ENCODE measurements around the gene YIPF6. TPM values are rescaled to one million over a fixed set of nuclear protein-coding genes. Genes with fewer than 3 reads are reported as not detected.
"Not testable (repeated sequence)": the region's sequence is repeated elsewhere in the genome, so short reads cannot be mapped to it uniquely, and the experiment has no call there.

Gene YIPF6
- total and polyA plus RNA-seq, 7 donors: 12.9 to 43.3 (median 30.4) TPM

DNA sequence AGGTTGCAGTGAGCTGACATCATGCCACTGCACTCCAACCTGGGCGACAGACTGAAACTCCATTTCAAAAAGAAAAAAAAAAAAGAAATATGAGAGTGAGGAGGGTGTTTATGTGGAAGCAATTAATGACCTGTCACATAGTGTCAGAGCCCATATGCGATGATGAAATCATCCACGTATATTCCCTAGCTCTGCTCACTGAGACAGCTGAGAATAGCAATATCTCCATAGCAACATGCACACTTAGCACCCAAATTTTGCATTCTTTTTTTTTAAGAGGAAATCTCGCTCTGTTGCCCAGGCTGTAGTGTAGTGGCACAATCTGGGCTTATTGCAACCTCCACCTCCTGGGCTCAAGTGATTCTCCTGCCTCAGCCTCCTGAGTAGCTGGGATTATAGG is 34.1 kb upstream of the YIPF6 start:
- H3K36me3 ChIP-seq (ENCODE audit: insufficient read depth in 1 of 2, low read depth in 1 of 2): no peaks in the 10 kb centered on the region
- no peaks in the 10 kb centered on the region for H3K9me3 ChIP-seq
- DNase-seq (no peak), ATAC-seq (no peak)
- no peak overlapping the region for H3K27ac ChIP-seq
- TF ChIP-seq, protein P1, sequence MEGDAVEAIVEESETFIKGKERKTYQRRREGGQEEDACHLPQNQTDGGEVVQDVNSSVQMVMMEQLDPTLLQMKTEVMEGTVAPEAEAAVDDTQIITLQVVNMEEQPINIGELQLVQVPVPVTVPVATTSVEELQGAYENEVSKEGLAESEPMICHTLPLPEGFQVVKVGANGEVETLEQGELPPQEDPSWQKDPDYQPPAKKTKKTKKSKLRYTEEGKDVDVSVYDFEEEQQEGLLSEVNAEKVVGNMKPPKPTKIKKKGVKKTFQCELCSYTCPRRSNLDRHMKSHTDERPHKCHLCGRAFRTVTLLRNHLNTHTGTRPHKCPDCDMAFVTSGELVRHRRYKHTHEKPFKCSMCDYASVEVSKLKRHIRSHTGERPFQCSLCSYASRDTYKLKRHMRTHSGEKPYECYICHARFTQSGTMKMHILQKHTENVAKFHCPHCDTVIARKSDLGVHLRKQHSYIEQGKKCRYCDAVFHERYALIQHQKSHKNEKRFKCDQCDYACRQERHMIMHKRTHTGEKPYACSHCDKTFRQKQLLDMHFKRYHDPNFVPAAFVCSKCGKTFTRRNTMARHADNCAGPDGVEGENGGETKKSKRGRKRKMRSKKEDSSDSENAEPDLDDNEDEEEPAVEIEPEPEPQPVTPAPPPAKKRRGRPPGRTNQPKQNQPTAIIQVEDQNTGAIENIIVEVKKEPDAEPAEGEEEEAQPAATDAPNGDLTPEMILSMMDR (IDR thresholded peaks at IDR 0.05): no peak
- no peaks in the 10 kb centered on the region for H3K4me1 ChIP-seq
- intact Hi-C loops (cut with DNase I): loop anchor here (5.0 kb wide), 2 partner anchors 33 to 267 kb away; partner anchors contain the start of gene YIPF6 (in 1 of the 2)
- H3K4me3 ChIP-seq: no peak overlapping the region
- H3K27me3 ChIP-seq (ENCODE audit: insufficient read depth in 3 of 3, low read length in 2 of 3): peaks cover 0 to 3% (median 0%) of the 10 kb centered on the region in 3 donors
- 73 to 93% (median 86%) methylated on average over 4 of the region's 4 CpGs for WGBS, 3 donors

DNA sequence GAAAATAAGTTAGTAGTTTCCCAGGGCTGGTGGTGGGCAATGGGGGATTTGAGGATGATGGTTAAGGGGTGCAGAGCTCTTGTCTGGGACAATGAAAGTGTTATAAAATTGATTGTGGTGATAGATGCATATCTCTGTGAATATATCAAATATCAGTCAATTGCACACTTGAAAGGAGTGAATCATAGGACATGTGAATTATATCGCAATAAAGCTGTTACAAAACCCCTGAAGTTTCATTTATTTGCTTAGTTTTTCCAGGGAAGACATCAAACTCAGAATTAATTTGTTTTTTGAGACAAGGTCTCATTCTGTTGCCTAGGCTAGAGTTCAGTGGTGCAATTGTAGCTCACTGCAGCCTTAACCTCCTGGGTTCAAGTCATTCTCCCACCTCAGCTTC is 17.9 kb upstream of the YIPF6 start:
- DNase-seq (no peak), ATAC-seq (no peak)
- Histone ChIP-seq H3K36me3 (ENCODE audit: insufficient read depth in 1 of 2, low read depth in 1 of 2) (no peaks in the 10 kb centered on the region), H3K27ac (no peak overlapping the region), H3K4me1 (no peaks in the 10 kb centered on the region), H3K27me3 (ENCODE audit: insufficient read depth in 3 of 3, low read length in 2 of 3) (peaks cover 0 to 4% (median 0%) of the 10 kb centered on the region in 3 donors), H3K9me3 (no peaks in the 10 kb centered on the region), H3K4me3 (no peak overlapping the region)
- TF ChIP-seq, protein P1 (IDR thresholded peaks at IDR 0.05): no peak
- 89 to 93% (median 93%) methylated on average over 1 of the region's 1 CpG for WGBS, 3 donors
- intact Hi-C loops (cut with DNase I): no loop called here

DNA sequence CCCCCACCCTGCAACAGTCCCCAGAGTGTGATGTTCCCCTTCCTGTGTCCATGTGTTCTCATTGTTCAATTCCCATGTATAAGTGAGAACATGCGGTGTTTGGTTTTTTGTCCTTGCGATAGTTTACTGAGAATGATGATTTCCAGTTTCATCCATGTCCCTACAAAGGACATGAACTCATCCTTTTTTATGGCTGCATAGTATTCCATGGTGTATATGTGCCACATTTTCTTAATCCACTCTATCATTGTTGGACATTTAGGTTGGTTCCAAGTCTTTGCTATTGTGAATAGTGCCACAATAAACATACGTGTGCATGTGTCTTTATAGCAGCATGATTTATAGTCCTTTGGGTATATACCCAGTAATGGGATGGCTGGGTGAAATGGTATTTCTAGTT is 12.7 kb upstream of the YIPF6 start:
- ATAC-seq; intact Hi-C loops (cut with DNase I): not testable (repeated sequence)

DNA sequence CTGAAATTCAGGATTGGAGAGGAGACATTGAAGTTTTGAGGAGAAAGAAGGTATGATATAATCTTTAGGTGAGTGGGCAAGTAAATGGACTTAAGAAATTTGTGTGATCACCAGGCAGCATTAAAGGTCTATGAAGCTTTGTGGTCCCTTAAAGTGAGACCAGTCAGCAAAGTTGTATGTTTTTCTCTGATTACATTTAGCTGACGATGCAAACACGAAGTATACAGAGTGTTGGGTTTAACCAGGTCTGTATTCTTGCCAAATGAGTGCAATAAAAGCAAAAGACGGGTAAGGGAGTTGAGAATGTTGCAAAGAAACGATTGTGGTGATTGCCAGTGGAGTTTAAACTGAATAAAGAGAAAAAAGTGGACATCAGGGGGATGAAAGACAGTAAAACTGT is 11.6 kb upstream of the YIPF6 start:
- Histone ChIP-seq H3K36me3 (ENCODE audit: insufficient read depth in 1 of 2, low read depth in 1 of 2) (no peaks in the 10 kb centered on the region), H3K27ac (no peak overlapping the region), H3K4me1 (no peaks in the 10 kb centered on the region), H3K4me3 (no peak overlapping the region), H3K9me3 (no peaks in the 10 kb centered on the region), H3K27me3 (ENCODE audit: insufficient read depth in 3 of 3, low read length in 2 of 3) (peaks cover 0 to 4% (median 0%) of the 10 kb centered on the region in 3 donors)
- ATAC-seq (no peak), DNase-seq (no peak)
- TF ChIP-seq, protein P1 (IDR thresholded peaks at IDR 0.05): no peak
- WGBS, 3 donors: 30 to 65% (median 60%) methylated on average over 4 of the region's 4 CpGs
- intact Hi-C loops (cut with DNase I): no loop called here

More for the DNA sequence above, 12.7 kb upstream of the YIPF6 start:
- not testable (repeated sequence) for H3K36me3 ChIP-seq (ENCODE audit: insufficient read depth in 1 of 2, low read depth in 1 of 2); DNase-seq; H3K4me3 ChIP-seq; H3K9me3 ChIP-seq; H3K27me3 ChIP-seq (ENCODE audit: insufficient read depth in 3 of 3, low read length in 2 of 3); H3K4me1 ChIP-seq; H3K27ac ChIP-seq
- WGBS, 3 donors: 92 to 93% methylated on average over 2 to 3 of the region's 3 CpGs; no CpG with 5 or more reads in 1 of the 3 donors

DNA sequence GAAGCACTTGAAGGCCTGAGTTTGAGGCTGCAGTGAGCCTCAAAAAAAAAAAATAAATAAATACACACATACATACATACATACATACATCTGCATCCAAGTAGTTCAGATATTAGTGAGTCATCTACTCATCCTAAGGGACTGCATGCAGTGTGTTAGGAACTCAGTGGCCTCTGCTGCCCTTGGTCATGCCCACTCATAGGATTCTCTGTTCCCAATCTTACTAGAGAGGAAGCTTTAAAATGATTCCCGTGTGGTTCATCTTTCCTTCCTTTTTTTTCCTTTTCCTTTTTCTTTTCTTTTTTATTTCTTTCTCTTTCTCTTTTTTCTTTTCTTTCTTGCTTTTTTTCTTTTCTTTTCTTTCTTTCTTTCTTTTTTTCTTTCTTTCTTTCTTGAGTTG is 10.9 kb upstream of the YIPF6 start:
- Histone ChIP-seq H3K27ac (no peak overlapping the region), H3K27me3 (ENCODE audit: insufficient read depth in 3 of 3, low read length in 2 of 3) (peaks cover 0 to 4% (median 0%) of the 10 kb centered on the region in 3 donors), H3K36me3 (ENCODE audit: insufficient read depth in 1 of 2, low read depth in 1 of 2) (no peaks in the 10 kb centered on the region), H3K4me3 (no peak overlapping the region), H3K9me3 (no peaks in the 10 kb centered on the region), H3K4me1 (no peaks in the 10 kb centered on the region)
- no peak for ATAC-seq
- DNase-seq: no peak
- TF ChIP-seq, protein P1 (IDR thresholded peaks at IDR 0.05): no peak
- intact Hi-C loops (cut with DNase I): no loop called here
- WGBS, 3 donors: 68 to 92% (median 82%) methylated on average over 1 of the region's 1 CpG
